Colonic mucosa (tissue), 4 donors: ENCODE data around the gene ABHD11. TPM values are rescaled to one million over a fixed set of nuclear protein-coding genes. Genes with fewer than 3 reads are reported as not detected.
"Not testable (repeated sequence)": the region's sequence is repeated elsewhere in the genome, so short reads cannot be mapped to it uniquely, and the experiment has no call there.

Experiments
- DNase-seq: peaks from one replicate; pipeline ENCODE4 v3.0.0-alpha.2; 2020
- H3K27ac ChIP-seq: fragments of 200-600 bp; one replicate; pipeline ENCODE4 v1.8.0; 2021
- H3K27me3 ChIP-seq: fragments of 200-600 bp; one replicate; pipeline ENCODE4 v1.8.0; 2021
- H3K36me3 ChIP-seq: fragments of 200-600 bp; one replicate; pipeline ENCODE4 v1.8.0; 2021
- H3K4me1 ChIP-seq: fragments of 200-600 bp; one replicate; pipeline ENCODE4 v1.8.0; 2021; ENCODE audit warnings: mild to moderate bottlenecking
- H3K4me3 ChIP-seq: fragments of 200-600 bp; one replicate; pipeline ENCODE4 v1.8.0; 2021
- H3K9ac ChIP-seq, 2 donors: one replicate each; pipeline ENCODE4 v1.7.0; 2013; ENCODE audit warnings: control low read depth in 2 of 2, low read depth in 2 of 2, low read length in 2 of 2
- H3K9me3 ChIP-seq: fragments of 200-600 bp; one replicate; pipeline ENCODE4 v1.8.0; 2021
- CTCF ChIP-seq: fragments of 200-600 bp; IDR thresholded peaks from one replicate; pipeline ENCODE4 v1.8.0; 2022; ENCODE audit warnings: antibody characterized with exemption, mild to moderate bottlenecking
- intact Hi-C: fragments of 100-400 bp; cut with DNase I; formaldehyde crosslinking; loops from one replicate; pipeline ENCODE4 v1.14.1; 2022
- total RNA-seq, 2 donors: library from RNA; stranded (reverse); fragmentation: NEBNext Ultra II Directional in 1 of 2; extraction: Animal tissue kit (Norgen Biotek cat#: 25700) in 1 of 2; gene quantifications; one replicate each; pipeline ENCODE4 v1.2.1, GENCODE V29; 2021
- donor health status: healthy.
- donor health status: DM: no; HTN: no; CAD: no.
- donor health status: DM: no; HTN: no; CAD: no.

The ABHD11 gene
- total RNA-seq, 2 donors from 2014 or later: 109 to 123 TPM

- Histone ChIP-seq H3K9ac (no peak overlapping the region), H3K27ac (no peak overlapping the region), H3K36me3 (no peaks in the 10 kb centered on the region), H3K4me1 (peaks cover 16% of the 10 kb centered on the region), H3K9me3 (no peaks in the 10 kb centered on the region), H3K4me3 (no peak overlapping the region), H3K27me3 (no peaks in the 10 kb centered on the region)
- no peak for TF ChIP-seq CTCF
- intact Hi-C loops: no loop called here
- DNase-seq: no peak
Measured at GRCh38 chr7:73717025-73717807, 21.4 kb downstream of the ABHD11 start.

GRCh38 chr7:73716318-73716890 is 22.2 kb downstream of the ABHD11 start:
- no peak for TF ChIP-seq CTCF
- peaks cover 16% of the 10 kb centered on the region for H3K4me1 ChIP-seq
- H3K4me3 ChIP-seq: no peak overlapping the region
- no peaks in the 10 kb centered on the region for H3K36me3 ChIP-seq
- intact Hi-C loops: no loop called here
- DNase-seq: no peak
- no peaks in the 10 kb centered on the region for H3K9me3 ChIP-seq
- H3K27ac ChIP-seq: no peak overlapping the region
- H3K27me3 ChIP-seq: no peaks in the 10 kb centered on the region
- H3K9ac ChIP-seq: no peak overlapping the region

GRCh38 chr7:73715648-73716317 is 22.8 kb downstream of the ABHD11 start:
- no peak overlapping the region for H3K4me3 ChIP-seq
- H3K36me3 ChIP-seq: no peaks in the 10 kb centered on the region
- intact Hi-C loops: no loop called here
- DNase-seq: no peak
- H3K4me1 ChIP-seq: peaks cover 16% of the 10 kb centered on the region
- no peaks in the 10 kb centered on the region for H3K27me3 ChIP-seq
- H3K9me3 ChIP-seq: no peaks in the 10 kb centered on the region
- H3K9ac ChIP-seq: no peak overlapping the region
- no peak overlapping the region for H3K27ac ChIP-seq
- no peak for TF ChIP-seq CTCF

- H3K4me3 ChIP-seq, H3K27me3 ChIP-seq, H3K36me3 ChIP-seq, DNase-seq, H3K9ac ChIP-seq, H3K27ac ChIP-seq, H3K9me3 ChIP-seq, H3K4me1 ChIP-seq: not testable (repeated sequence)
- intact Hi-C loops: loop anchor here (5.0 kb wide), 1 partner anchor 46 kb away; the partner anchor contains the start of gene VPS37D
Measured at GRCh38 chr7:73713319-73713718, 25.3 kb downstream of the ABHD11 start.

GRCh38 chr7:73712773-73713172 is 25.8 kb downstream of the ABHD11 start:
- DNase-seq: no peak
- Histone ChIP-seq H3K36me3 (no peaks in the 10 kb centered on the region), H3K4me1 (peaks cover 4% of the 10 kb centered on the region), H3K9ac (no peak overlapping the region), H3K27me3 (no peaks in the 10 kb centered on the region), H3K27ac (no peak overlapping the region), H3K9me3 (no peaks in the 10 kb centered on the region), H3K4me3 (no peak overlapping the region)
- intact Hi-C loops: loop anchor here (5.0 kb wide), 1 partner anchor 45 kb away; the partner anchor contains the start of gene VPS37D
- TF ChIP-seq CTCF: no peak
